WERI-Rb-1 (cell line): ENCODE measurements around the gene CNR2.
A peak's percentile ranks its signal among the peaks of the same experiment; 100 is the strongest.

Experiments
- DNase-seq: peaks from one replicate; pipeline ENCODE4 v3.0.0-alpha.2; 2020
- H3K27ac ChIP-seq: fragments of 250-450 bp; sonication (Bioruptor Pico); 2 replicates; pipeline ENCODE4 v1.5.1; 2020; ENCODE audit warnings: mild to moderate bottlenecking, moderate library complexity
- H3K27me3 ChIP-seq: fragments of 250-450 bp; sonication (Bioruptor Pico); 2 replicates; pipeline ENCODE4 v1.5.1; 2021; ENCODE audit warnings: mild to moderate bottlenecking, low read depth, moderate library complexity; ENCODE audit not compliant: insufficient read depth, severe bottlenecking
- H3K36me3 ChIP-seq: fragments of 250-450 bp; sonication (Bioruptor Pico); 2 replicates; pipeline ENCODE4 v1.5.1; 2020; ENCODE audit warnings: mild to moderate bottlenecking, moderate library complexity
- H3K4me3 ChIP-seq: 2 replicates; pipeline ENCODE4 v1.5.1; 2011; ENCODE audit warnings: low read depth, mild to moderate bottlenecking, control low read depth, low read length
- H3K9me3 ChIP-seq: fragments of 250-450 bp; sonication (Bioruptor Pico); 2 replicates; pipeline ENCODE4 v1.5.1; 2021; ENCODE audit warnings: mild to moderate bottlenecking, moderate library complexity; ENCODE audit not compliant: severe bottlenecking
- CTCF ChIP-seq: IDR thresholded peaks from 2 replicates; pipeline ENCODE4 v1.5.1; 2011; ENCODE audit warnings: low read depth, mild to moderate bottlenecking, control low read depth, inconsistent platforms, low read length

The CNR2 gene

GRCh38 chr1:23923592-23924499 is 10.7 kb upstream of the CNR2 start:
- H3K9me3 ChIP-seq = no peaks in the 10 kb centered on the region
- no peaks in the 10 kb centered on the region for H3K36me3 ChIP-seq
- no peak for DNase-seq
- no peaks in the 10 kb centered on the region for H3K27me3 ChIP-seq
- H3K27ac ChIP-seq = no peak overlapping the region
- no peak overlapping the region for H3K4me3 ChIP-seq
- no peak for TF ChIP-seq CTCF

DNA sequence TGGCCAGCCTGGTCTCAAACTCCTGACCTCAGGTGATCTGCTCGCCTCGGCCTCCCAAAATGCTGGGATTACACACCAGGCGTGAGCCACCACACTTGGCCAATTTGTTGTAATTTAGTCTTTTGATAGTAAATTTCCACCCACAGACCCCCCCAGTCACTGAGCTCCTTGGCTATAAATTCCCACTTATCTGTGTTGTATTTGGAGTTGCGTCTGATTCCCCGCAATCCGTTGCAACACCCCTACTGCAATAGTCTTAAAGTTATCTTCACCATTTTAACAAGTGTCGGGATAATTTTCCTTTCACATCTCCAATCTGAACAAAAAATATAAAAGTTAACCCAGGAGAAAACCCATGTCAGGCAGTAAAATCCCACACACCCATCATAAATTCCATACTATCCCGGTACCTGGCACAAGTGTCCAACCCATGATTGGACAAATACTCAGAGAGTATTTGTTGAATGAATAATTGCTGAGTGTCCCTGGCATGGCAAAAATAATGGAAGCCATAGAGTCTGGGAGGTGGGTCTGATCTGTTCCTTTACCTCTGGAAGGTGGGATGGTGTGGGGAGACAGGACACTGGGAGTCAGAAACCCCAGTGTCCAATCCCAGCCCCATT is 9.3 kb upstream of the CNR2 start:
- no peak for DNase-seq
- Histone ChIP-seq H3K4me3 (no peak overlapping the region), H3K27me3 (no peaks in the 10 kb centered on the region), H3K36me3 (no peaks in the 10 kb centered on the region), H3K27ac (no peak overlapping the region), H3K9me3 (no peaks in the 10 kb centered on the region)
- TF ChIP-seq CTCF = no peak

DNA sequence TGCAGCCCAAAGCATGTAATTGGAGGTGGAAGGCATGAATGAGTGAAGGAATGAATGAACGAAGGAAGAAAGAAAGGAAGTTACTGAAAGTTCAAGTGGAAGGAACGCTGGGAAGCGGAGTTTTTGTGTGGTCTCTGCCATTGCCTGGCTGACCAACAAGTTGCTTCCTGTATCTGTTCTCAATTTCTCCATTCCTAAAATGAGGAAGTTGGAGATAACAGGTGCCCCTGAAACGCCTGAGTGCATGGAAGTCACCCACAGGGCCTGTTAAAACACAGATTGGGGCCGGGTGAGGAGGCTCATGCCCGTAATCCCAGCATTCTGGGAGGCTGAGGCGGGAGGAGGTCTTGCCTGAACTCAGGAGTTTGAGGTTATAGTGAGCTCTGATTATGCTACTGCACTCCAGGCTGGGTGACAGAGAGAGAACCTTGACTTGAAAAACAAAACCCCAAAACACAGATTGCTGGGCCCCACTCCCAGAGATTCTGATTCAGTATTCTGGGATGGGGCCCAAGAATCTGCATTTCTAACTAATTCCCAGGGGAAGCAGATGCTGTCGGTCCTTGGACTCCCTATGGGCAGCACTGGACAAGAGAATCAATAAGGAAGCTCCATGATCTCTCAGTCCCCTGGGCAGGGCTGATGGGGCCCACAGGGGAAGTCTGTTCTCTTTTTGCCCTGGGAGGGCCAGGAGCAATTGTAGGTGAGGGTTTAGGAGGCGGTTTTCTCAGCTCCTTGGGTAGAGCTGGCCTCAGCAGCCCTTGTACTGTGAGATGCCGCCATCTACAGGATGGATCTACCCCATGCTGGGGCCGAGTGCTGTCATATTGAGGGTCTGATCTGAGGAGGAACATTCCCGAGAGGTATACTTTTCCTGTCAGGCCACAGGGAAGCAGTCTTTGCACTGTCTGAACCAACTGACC is 3.3 kb upstream of the CNR2 start:
- Histone ChIP-seq H3K27me3 (no peaks in the 10 kb centered on the region), H3K27ac (no peak overlapping the region; the same call in 1 of the 2 replicates), H3K9me3 (no peaks in the 10 kb centered on the region), H3K4me3 (no peak overlapping the region), H3K36me3 (no peaks in the 10 kb centered on the region)
- peak; percentile 92 for DNase-seq
- TF ChIP-seq CTCF = peak; percentile 84

- Histone ChIP-seq H3K4me3 (no peak overlapping the region), H3K27me3 (no peaks in the 10 kb centered on the region), H3K27ac (no peak overlapping the region), H3K36me3 (no peaks in the 10 kb centered on the region), H3K9me3 (no peaks in the 10 kb centered on the region)
- no peak for DNase-seq
- TF ChIP-seq CTCF = no peak
Observed at GRCh38 chr1:23915466-23915865, 2.3 kb upstream of the CNR2 start.

- H3K36me3 ChIP-seq = no peaks in the 10 kb centered on the region
- no peak for TF ChIP-seq CTCF
- no peak overlapping the region for H3K4me3 ChIP-seq
- H3K27ac ChIP-seq = no peak overlapping the region
- DNase-seq = no peak
- no peaks in the 10 kb centered on the region for H3K27me3 ChIP-seq
- no peaks in the 10 kb centered on the region for H3K9me3 ChIP-seq
Observed at GRCh38 chr1:23914921-23915320, 1.8 kb upstream of the CNR2 start.
